Transverse colon (tissue), 4 donors: Measurements from ENCODE around the gene IFITM5.

Source experiments
- POLR2A ChIP-seq: fragments of 450-650 bp; IDR thresholded peaks from one replicate; pipeline ENCODE4 v1.6.1; 2016; ENCODE audit warnings: antibody characterized with exemption, mild to moderate bottlenecking, moderate library complexity
- POLR2AphosphoS5 ChIP-seq, 3 donors: sonication (generic); formaldehyde crosslinking; IDR thresholded peaks; one replicate each; pipeline ENCODE4 v1.6.1; 2016; ENCODE audit warnings: antibody characterized with exemption in 3 of 3
- TF ChIP-seq, protein P1 (sequence below), 5 experiments: fragments of 200-600 bp in 3 of 5; fragments of 450-650 bp in 2 of 5; sonication (generic) in 3 of 5; IDR thresholded peaks; 1 replicate in 2 of 5; 2 replicates in 3 of 5; pipeline ENCODE4 v1.5.1; 2016 to 2017; ENCODE audit warnings: antibody characterized with exemption in 5 of 5, inconsistent platforms in 3 of 5, mild to moderate bottlenecking in 2 of 5, moderate library complexity in 1 of 5

DNA sequence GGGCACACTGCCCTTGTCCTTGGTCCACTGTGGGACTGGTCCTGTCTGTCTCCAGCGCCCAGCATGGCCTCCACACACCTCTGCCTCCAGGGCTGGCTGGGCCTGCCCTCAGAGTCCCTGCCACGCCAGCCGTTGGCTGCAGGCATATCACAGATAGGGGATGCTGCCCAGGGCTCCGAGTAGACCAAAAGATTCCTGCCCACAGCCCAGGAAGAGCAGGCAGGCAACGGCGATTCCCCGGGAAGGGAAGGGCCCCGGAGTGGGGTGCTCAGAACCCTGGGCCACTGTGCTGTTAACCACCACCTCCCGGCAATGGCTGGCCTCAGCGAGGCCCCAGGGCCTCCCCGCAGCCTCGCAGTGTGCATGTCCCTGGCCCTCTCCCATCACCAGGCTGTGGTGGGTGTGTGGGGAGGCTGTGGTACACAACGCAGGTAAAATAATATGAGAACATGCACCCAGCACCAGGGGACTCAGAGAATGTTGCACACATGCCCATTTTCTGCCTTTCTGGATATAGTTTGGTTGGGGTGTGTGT is 2.2 kb downstream of the IFITM5 start:
- TF ChIP-seq POLR2AphosphoS5 (IDR thresholded peaks at IDR 0.05) (no peak), POLR2A (no peak)
- TF ChIP-seq, protein P1, sequence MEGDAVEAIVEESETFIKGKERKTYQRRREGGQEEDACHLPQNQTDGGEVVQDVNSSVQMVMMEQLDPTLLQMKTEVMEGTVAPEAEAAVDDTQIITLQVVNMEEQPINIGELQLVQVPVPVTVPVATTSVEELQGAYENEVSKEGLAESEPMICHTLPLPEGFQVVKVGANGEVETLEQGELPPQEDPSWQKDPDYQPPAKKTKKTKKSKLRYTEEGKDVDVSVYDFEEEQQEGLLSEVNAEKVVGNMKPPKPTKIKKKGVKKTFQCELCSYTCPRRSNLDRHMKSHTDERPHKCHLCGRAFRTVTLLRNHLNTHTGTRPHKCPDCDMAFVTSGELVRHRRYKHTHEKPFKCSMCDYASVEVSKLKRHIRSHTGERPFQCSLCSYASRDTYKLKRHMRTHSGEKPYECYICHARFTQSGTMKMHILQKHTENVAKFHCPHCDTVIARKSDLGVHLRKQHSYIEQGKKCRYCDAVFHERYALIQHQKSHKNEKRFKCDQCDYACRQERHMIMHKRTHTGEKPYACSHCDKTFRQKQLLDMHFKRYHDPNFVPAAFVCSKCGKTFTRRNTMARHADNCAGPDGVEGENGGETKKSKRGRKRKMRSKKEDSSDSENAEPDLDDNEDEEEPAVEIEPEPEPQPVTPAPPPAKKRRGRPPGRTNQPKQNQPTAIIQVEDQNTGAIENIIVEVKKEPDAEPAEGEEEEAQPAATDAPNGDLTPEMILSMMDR (IDR thresholded peaks at IDR 0.05), result no peak
